ENCODE results near the gene ABI2.
"Not testable (repeated sequence)": the region's sequence is repeated elsewhere in the genome, so short reads cannot be mapped to it uniquely, and the experiment has no call there.

The ABI2 gene

DNA sequence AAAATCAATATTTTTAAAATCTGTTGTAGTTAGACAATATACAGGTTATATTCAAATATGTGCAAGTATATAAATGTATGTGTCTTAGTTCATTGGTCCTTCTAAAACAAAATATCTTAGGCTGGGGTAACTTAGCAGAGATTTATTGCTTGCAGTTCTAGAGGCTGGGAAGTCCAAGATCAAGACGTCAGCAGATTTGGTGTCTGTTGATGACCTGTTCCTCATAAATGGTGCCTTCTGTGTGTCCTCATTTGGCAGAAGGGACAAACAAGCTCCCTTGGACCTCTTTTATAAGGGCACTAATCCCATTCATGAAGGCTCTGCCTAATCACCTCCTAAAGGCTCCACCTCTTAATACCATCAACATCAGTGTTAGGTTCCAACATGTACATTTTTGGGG lies 31.3 kb downstream of the ABI2 start:
- no peak for DNase-seq

DNA sequence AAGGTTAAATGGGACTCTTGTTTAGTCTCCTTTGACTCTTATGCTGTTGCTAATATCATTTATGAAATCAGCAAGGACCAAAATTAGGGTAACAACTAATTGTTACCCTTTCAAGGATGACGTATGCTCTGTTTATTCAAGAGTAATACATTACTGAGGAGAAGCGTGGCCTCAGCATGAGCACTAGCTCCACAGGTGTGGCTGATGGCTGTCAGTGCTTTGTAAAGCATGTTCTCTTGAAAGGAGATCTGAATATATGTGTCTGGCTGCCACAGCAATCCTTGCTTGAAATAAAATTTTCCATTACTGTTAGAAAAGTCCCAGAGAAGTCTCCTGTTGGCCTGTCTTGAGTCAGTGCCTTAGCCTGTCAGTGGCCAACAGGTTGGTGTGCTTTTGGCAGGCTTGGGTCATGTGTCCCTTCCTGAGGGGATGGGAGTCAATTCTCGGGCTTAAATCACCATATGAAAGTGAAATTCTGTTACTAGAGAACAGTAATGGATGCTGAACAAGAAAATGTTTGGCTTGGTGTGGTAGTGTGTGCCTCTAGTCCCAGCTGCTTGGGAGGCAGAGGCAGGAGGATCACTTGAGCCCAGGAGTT lies 32.7 kb downstream of the ABI2 start:
- peak; percentile 54 for DNase-seq

DNA sequence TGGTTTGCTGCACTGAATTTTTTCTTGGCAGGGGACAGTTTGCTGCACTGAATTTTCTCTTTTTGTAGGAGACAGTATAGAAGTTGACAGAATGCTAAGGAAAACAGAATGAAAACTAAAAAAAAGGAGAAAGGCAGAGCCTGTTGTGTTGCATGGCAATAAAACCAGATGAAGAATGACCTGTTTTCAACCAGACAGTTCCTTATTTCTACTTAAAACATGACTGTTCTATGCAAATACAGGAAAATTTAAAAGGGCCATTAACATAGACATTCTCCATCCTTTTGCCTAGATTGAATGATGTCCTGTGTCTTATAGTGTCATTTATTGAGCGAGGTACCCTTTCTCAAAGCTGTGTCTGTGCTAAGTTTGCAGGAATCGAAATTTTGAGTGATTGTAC lies 33.3 kb downstream of the ABI2 start:
- DNase-seq: no peak

DNA sequence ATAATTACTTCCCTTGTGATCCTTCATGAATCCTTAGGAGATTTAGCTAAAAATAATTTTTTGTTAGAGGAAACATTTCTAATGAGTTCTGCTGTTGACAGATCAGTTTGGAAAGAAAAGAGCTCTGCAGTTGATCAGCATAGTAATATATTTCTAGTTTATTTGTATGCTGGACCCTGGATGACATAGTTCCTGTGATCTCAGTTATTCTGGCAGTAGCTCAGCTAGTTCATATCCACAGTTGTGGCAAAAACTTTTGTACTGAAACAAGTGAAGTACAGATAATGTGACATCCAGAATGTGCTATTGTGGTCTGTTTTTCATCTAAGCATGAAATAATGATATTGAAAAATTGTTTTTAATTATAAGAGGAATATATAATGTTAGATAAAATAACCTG lies 33.7 kb downstream of the ABI2 start:
- DNase-seq: no peak

DNA sequence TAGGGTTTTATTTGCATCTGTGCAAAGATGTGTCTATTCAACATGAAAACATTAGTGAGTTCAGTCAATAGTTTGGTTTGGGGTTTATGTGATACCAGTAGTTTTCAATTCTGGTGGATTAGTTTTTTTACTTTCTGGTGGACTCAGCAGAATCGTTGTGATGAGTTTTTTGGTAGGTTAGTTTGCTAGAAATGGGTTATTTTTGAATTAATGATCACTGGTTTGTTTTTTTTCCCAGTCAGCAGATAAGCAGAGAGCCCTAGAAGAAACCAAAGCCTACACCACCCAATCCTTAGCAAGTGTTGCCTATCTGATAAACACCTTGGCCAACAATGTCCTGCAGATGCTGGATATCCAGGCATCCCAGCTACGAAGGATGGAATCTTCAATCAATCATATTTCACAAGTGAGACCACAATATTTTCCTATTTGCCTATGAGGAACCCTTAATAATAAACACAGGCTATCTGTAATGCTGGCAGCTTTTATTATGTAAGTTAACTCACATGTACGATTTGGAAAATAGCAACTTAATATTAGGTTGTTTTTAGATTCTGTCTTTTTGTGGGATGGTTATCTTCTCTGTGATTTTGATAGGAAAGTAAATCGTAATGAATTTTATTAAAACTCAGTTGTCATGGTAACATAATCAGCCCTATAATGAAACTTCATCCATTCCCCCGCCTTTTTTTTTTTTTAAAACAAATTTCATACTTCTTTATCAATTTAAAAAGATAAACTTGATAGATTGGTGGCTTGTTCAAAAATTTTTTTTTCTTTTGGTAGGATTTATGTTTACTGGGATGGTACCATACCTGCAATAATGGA lies 38.7 kb downstream of the ABI2 start:
- DNase-seq: no peak

DNA sequence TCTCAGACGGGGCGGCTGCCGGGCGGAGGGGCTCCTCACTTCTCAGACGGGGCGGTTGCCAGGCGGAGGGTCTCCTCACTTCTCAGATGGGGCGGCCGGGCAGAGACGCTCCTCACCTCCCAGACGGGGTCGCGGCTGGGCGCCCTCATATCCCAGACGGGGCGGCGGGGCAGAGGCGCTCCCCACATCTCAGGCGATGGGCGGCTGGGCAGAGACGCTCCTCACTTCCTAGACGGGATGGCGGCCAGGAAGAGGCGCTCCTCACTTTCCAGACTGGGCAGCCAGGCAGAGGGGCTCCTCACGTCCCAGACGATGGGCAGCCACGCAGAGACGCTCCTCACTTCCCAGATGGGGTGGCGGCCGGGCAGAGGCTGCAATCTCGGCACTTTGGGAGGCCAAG lies 44.5 kb downstream of the ABI2 start:
- not testable (repeated sequence) for DNase-seq

DNA sequence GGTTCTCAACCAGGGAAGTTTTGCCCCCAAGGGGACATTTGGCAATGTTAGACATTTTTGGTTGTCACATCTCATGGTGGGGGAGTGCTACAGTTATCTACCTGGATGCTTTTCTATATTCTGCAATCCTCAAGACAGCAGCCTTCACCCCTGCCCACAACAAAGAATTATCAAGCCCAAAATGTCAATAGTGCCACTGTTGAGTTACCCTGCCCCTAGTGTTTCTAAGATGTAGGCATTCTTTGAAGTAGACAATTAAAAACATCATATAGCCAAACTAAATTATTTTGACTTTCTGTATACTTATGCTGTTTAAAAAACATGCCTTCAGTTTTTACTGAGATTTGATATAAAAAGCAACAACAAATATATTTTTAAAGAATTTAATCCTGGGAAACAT lies 48.0 kb downstream of the ABI2 start:
- no peak for DNase-seq

DNA sequence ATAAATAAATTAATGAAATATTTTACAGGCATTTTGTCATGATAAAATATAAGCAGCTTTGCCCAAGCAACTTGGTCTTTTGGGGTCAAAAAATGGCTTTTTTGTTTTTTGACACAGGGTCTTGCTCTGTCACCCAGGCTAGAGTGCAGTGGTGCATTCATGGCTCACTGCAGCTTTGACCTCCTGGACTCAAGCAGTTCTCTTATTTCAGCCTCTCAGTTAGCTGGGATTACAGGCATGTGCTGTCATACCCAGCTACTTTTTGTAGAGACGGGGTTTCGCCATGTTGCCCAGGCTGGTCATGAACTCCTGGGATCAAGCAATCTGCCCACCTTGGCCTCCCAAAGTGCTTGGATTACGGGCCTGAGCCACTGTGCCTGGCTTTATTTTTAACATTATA lies 51.0 kb downstream of the ABI2 start:
- no peak for DNase-seq

DNA sequence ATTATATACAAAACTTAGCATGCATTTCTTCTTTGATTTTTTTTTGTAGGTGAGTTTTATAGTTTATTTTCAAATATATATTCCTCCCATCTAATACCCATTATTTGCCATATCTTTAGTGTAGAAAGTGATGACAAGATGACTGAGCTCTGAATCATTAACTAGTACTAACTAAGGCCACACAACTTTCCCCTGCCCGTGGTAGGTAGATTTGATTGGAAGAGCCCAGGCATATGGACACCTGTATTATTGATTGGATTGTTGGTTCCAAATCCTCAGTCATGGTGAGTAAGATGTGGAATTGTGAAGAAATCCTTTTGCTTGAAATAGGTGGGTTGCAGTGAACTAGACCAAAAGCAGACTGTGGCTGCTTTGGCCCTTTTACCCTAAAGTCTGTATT lies 54.8 kb downstream of the ABI2 start:
- no peak for DNase-seq

DNA sequence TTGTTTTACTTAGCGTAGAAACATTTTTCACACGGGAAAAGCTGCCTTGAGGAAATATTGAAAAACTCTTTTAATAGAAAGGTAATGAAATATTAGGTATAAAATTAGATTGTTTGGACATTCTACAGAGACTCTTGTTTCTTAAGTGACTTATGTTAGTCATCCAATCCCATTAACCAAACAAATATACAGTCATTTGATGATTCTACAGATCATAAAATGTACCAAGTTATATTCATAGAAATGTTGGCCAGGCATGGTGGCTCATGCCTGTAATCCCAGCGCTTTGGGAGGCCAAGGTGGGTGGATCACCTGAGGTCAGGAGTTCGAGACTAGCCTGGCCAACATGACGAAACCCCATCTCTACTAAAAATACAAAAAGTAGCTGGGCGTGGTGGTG lies 60.0 kb downstream of the ABI2 start:
- DNase-seq: not testable (repeated sequence)

DNA sequence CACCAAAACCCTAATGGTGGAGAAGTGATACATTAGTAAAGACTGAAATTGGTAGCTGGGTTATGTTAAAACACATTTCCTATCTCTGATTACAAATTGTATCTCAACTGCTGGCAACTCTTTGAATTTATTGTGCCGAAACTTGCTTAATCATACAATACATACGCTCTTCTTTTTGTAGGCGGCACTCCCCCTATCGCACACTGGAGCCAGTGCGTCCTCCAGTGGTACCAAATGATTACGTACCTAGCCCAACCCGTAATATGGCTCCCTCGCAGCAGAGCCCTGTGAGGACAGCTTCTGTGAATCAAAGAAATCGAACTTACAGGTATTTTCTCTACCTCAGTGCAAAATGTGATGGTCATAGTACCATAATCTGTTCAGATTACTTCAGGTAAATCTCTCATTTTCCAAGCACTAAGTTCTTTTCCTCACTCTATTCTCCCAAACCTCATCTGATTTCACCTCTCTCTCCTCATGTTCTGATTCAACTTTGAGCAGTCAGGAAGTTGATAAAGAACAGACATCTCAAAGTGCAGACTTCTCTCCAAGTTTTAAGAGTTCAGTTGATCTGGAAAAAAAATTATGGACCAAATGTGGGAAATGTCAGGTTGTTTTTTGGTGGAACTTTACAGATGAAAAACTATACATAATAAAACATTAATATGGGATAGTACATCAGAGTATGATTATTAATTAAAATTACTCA lies 66.5 kb downstream of the ABI2 start:
- DNase-seq: no peak

DNA sequence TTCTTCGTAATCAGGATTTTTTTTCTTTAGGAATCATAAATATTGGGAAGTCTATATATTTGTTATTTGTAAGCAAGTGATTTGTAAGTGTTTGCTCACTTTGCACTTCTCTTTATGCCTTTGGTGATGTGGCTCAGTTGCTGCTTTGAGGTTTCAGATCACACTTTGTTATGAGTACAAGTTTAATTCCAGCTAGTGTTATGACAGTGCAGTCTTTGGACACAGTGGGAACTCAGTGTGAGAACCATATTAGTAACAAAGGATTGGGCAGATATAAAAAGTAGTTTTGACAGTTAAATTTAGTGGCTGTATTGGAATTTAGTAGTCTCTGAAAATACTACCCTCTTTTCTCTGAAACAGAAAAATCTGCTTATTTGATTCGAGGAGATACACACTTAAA lies 67.7 kb downstream of the ABI2 start:
- DNase-seq: no peak

DNA sequence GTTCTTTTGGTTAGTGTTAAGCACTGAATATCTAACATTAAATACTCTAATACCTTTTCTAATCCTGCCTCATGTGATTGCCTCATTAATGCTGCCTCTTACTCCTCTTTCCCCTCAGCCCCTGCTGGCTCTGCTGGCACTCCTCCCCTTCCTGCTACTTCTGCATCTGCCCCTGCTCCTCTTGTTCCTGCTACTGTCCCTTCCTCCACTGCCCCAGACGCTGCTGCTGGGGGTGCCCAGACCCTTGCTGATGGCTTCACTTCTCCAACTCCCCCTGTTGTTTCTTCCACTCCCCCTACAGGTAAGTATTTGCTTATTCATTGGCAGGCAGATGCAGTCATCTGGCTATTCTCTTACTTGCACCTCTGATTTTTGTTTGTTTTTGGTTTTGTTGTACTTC lies 68.5 kb downstream of the ABI2 start:
- DNase-seq: no peak

DNA sequence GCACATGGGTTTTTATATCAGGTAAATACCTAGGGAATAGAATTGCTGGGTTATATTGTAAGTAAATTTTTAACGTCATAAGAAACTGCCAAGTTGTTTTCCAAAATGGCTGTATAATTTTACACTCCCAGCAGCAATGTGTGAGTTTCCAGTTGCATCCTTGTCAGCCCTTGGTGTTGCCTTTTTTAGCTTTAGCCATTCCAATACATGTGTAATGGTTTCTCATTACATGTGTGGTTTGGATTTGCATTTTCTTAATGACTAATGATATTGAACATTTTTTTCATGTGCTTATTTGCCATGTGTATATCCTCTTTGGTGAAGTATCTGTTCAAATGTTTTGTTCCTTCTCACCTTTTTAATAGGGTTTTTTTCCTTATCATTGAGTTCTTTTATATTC lies 70.8 kb downstream of the ABI2 start:
- no peak for DNase-seq

DNA sequence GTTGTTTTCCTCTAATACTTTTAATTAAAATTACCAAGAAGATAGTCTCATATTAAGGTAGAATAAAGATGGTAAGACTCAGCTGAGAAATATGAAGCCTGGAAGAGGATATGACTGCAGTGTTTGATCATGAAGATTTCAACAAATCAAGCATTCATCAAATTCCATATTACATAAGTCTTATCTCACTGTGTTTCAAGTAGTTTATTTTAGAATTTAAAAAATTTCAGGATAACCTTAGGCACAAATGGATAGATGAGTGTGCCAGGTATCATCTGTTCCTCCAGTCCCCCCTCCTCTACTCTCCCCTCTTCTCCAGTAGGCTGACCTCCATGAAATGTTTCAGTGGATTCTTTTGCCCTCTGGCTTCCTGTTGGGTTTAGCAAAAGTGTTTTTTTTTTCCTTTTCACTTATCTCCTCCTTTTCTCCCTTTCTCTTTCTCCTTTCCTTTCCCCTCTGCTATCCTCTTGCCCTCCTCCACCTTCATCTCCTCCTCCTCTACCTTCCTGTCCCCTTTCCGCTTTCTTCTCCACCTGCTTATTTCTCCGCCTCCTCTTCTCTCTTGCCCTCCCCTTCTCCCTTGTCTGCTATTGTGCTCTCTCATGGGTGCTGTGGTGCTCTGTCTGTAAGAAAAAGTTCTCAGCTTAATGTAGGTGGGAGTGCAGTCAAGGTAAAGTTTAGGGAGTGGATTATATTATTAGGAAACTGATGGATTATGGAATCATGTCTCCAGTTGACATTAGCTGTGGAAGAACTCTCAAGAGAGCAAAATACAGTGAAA lies 72.8 kb downstream of the ABI2 start:
- no peak for DNase-seq

DNA sequence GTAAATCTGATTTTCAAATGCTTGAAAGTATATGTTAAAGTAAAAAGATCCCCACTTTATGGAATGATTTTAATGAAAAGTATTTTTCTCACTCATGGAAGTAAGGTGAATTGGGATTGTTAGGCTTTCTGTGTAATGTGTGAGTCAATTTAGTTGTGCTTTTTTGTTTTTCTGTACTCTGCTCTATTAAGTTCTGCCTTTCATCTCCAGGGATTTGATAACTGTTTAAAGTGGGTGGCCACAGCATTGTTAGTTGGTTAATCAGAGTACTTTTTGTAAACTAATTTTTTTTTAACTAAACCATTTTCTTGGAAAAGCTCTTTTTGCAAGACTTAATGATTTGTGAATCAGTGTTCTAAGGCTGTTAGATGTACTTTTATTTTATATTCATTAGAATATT lies 76.8 kb downstream of the ABI2 start:
- DNase-seq: no peak

DNA sequence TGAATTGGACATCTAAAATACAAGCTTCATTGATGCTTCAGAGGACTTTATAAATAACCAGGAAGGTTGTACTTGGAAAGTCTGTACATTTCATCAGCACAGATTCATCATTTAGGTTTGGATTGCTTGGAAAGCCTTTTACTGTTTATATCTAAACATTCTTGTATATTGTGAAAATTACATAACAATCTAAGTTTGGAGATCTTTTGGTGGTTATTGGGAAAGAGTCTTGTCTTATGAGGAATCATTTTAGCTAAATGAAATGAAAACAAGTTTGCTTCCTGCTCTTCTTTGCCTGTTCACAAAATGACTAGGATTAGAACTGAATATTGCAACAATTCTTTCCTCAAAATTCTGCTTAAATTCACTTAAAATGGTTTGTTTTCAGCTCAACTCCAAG lies 79.3 kb downstream of the ABI2 start:
- no peak for DNase-seq

DNA sequence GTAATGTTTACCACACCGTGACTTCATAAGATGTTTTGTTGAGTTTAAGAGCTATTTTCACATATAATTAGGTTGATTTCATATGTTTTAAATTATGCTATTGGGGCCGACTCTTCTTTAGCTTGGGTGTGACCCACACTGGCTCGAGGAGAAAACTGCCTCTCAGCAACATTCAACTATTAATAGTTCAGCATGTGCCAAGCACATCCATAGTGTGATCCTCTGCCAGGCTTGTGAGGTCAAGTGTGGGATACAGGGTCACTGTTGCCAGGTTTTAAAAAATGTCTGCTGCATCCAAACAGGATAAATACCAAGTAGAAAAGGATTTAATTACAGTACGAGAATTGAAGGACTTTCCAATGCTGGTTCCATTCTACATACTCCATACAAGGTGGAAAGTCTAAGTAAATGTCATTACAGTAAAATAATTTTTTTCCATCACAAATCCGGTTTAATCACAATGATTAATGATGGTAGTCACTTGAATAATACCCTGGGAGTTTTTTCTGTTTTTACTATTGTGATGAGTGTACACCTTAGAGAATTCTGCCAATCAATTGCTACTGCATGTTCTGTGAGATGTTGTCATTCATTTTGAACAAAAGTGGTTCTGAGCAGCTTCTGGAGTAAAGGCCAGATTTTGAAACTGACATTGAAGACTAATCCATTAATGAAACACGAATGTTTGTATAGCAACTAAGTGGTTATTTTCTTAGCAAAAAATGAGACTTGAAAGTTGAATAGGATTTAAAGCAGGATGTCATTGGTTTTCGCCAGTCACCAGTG lies 84.5 kb downstream of the ABI2 start:
- DNase-seq: no peak

DNA sequence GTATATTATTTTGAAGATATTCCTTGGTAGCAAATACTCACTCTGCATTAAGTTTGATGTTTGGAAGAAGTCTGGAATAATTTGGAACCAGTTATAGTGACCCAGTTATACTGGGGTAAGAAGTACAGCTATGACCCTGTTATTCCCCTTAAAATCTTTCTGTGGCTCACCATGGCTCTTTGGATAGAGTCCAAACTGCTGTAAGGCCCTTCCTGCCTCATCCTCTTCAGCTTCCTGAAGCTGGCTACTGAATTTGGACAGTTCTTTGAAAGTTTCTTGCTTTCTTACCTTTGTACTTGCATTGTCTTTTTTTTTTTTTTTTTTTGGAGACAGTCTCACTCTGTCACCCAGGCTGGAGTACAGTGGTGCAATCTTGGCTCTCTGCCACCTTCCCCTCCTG lies 85.6 kb downstream of the ABI2 start:
- no peak for DNase-seq

DNA sequence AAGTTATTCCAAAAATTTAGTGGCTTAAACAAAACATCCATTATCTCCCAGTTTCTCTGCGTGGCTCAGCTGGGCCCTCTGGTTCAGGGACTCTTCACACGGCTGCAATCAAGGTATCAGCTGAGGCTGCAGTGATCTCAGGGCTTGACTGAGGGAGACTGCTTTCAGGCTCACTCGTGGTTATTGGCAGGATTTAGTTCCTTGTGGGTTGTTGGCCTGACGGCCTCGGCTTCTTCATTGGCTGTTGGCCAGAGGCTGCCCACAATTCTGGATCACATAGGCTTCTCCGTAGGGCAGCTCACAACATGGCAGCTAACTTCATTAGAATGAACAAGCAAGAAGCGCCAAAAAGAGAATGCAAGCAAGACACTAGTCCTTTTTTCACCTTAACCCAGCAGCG lies 90.1 kb downstream of the ABI2 start:
- no peak for DNase-seq

DNA sequence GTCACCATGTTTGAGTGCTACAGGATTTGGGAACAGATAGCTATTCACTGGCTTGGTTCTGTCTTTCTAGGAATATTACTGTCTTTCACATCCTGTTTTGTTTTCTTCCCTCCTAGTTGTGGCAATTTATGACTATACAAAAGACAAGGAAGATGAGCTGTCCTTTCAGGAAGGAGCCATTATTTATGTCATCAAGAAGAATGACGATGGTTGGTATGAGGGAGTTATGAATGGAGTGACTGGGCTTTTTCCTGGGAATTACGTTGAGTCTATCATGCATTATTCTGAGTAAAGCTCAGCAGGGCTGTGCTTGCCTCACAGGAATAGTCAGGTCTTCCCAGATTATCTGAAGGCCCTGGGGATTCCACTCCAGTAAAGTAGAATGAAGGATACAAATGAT lies 98.9 kb downstream of the ABI2 start:
- no peak for DNase-seq

DNA sequence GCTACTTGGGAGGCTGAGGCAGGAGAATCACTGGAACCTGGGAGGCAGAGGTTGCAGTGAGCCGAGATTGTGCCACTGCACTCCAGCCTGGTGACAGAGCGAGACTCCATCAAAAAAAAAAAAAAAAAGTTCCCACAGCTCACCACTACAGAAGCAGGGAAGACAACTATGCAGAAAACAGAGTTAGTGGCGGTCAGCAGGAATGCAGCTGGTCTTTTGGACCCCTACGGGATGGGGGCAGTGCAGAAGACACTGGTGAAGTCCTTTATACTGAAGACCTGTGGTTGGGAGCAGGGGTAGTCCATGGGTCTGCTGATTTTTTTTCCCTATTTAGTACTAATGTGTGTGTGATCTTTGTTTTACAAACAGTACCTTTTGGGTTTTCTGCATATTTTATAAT lies 101.4 kb downstream of the ABI2 start:
- DNase-seq: not testable (repeated sequence)

All from NCI-H146 (cell line).